ENCODE data around the gene SAMD11.
"Not testable (repeated sequence)": the region's sequence is repeated elsewhere in the genome, so short reads cannot be mapped to it uniquely, and the experiment has no call there.

Gene SAMD11

GRCh38 chr1:978835-979743, 55.4 kb downstream of the SAMD11 start:
- no peak for DNase-seq

- no peak for DNase-seq
These were observed 56.0 kb downstream of the SAMD11 start for GRCh38 chr1:979744-980072.

- DNase-seq, result no peak
These were observed 56.4 kb downstream of the SAMD11 start for GRCh38 chr1:980137-980571.

- DNase-seq, result no peak
These were observed 57.1 kb downstream of the SAMD11 start for GRCh38 chr1:980602-981395.

GRCh38 chr1:981491-981954, 57.8 kb downstream of the SAMD11 start:
- DNase-seq, result no peak

GRCh38 chr1:981955-982558, 58.3 kb downstream of the SAMD11 start, which contains the start of gene PERM1:
Gene PERM1, minus strand, starts transcription at chr1:982093. Its CDS starts 1,064 bp downstream, at chr1:981029.
- DNase-seq, result no peak

GRCh38 chr1:982765-983436, 59.2 kb downstream of the SAMD11 start:
- DNase-seq, result no peak

GRCh38 chr1:983798-984475, 60.2 kb downstream of the SAMD11 start:
- DNase-seq, result no peak

GRCh38 chr1:984476-984814, 60.7 kb downstream of the SAMD11 start:
- DNase-seq, result no peak

GRCh38 chr1:985126-985525, 61.4 kb downstream of the SAMD11 start:
- no peak for DNase-seq

GRCh38 chr1:988061-988460, 64.3 kb downstream of the SAMD11 start:
- not testable (repeated sequence) for DNase-seq

- DNase-seq, result not testable (repeated sequence)
These were observed 67.6 kb downstream of the SAMD11 start for GRCh38 chr1:991275-991674.

GRCh38 chr1:991895-992294, 68.2 kb downstream of the SAMD11 start:
- no peak for DNase-seq

- DNase-seq, result no peak
These were observed 68.6 kb downstream of the SAMD11 start for GRCh38 chr1:992362-992761.

GRCh38 chr1:993379-993995, 69.8 kb downstream of the SAMD11 start:
- DNase-seq, result no peak

All from NCI-H1436 treated with DMSO at 0.1 percent for 48 hours (cell line).